K562 (cell line): ENCODE measurements around the gene U2SURP. TPM values are rescaled to one million over a fixed set of nuclear protein-coding genes. Genes with fewer than 3 reads are reported as not detected.

Source experiments
- ATF4 ChIP-seq: fragments of 450-650 bp; formaldehyde crosslinking; IDR thresholded peaks from 2 replicates; pipeline ENCODE4 v1.4.0; 2022; ENCODE audit warnings: mild to moderate bottlenecking, moderate library complexity
- BRD9 ChIP-seq: fragments of 450-650 bp; IDR thresholded peaks from 2 replicates; pipeline ENCODE4 v1.6.1; 2018; ENCODE audit warnings: low read depth; ENCODE audit not compliant: partially characterized antibody
- CEBPG ChIP-seq, 3 experiments: fragments of 200-800 bp in 1 of 3; sonication (Bioruptor generic) in 1 of 3; sonication (generic) in 1 of 3; formaldehyde crosslinking in 1 of 3; IDR thresholded peaks in 2 of 3; conservative IDR thresholded peaks in 1 of 3; 2 replicates each; pipeline versions ENCODE4 v1.6.1 to v1.8.0; 2016 to 2022; ENCODE audit warnings: missing compliant biosample characterization in 2 of 3, missing genetic modification characterization in 2 of 3, mild to moderate bottlenecking in 1 of 3, missing genetic modification reagents in 1 of 3
- E2F4 ChIP-seq: sonication (generic); formaldehyde crosslinking; IDR thresholded peaks from 2 replicates; pipeline ENCODE4 v1.8.0; 2022; ENCODE audit warnings: mild to moderate bottlenecking, low read depth, missing genetic modification reagents
- MGA ChIP-seq: fragments of 450-650 bp; IDR thresholded peaks from 2 replicates; pipeline ENCODE4 v1.6.1; 2016; ENCODE audit warnings: mild to moderate bottlenecking, moderate library complexity
- MLLT1 ChIP-seq, 2 experiments: fragments of 450-650 bp; IDR thresholded peaks; 2 replicates each; pipeline ENCODE4 v1.6.1; 2016
- RFX5 ChIP-seq: IDR thresholded peaks from 2 replicates; pipeline ENCODE4 v1.6.1; 2011; ENCODE audit warnings: low read depth, mild to moderate bottlenecking, improper control_type of control experiment, low read length
- ZBTB34 ChIP-seq: fragments of 250-450 bp; sonication (Bioruptor Pico); IDR thresholded peaks from 2 replicates; pipeline ENCODE4 v1.8.0; 2021; ENCODE audit warnings: mild to moderate bottlenecking, moderate library complexity
- ZNF586 ChIP-seq: fragments of 450-650 bp; formaldehyde crosslinking; conservative IDR thresholded peaks from 2 replicates; pipeline ENCODE4 v1.4.0; 2020; ENCODE audit warnings: mild to moderate bottlenecking, moderate library complexity
- polyA plus RNA-seq, 8 experiments: library from polyadenylated mRNA; depleted of rRNA in 4 of 8; stranded (reverse) in 5 of 8; unstranded in 3 of 8; fragments of >200 nt; fragmentation: Nextera tagmentation in 2 of 8; fragmentation: Illumina TruSeq in 1 of 8; extraction: Ambion mirVana in 2 of 8; extraction: Trizol in 1 of 8; gene quantifications; 2 replicates each; pipeline versions ENCODE4 v1.2.1 to v1.2.3, GENCODE V29; 2011 to 2014; ENCODE audit warnings: inconsistent platforms in 1 of 8, missing spikeins in 1 of 8
- total RNA-seq, 7 experiments: library from RNA; depleted of rRNA in 6 of 7; stranded (reverse); fragments of >200 nt in 6 of 7; fragmentation: Illumina TruSeq in 2 of 7; extraction: Trizol in 2 of 7; gene quantifications; 2 replicates each; pipeline versions ENCODE4 v1.2.1 to v1.2.3, GENCODE V29; 2011 to 2021; ENCODE audit warnings: low replicate concordance in 1 of 7

Gene U2SURP
- total and polyA plus RNA-seq, 9 of the 15 experiments (the other 6 are each of a cell fraction or from before 2014, with no cell fraction given) = 128 to 322 (median 191) TPM

- TF ChIP-seq ZNF586 (CRISPR knock-in tag) (no peak), ATF4 (CRISPR knock-in tag) (0 out of 2 replicates have a peak, but pooled peaks have one; percentile 22), BRD9 (peak; percentile 4), MGA (peak; percentile 55), E2F4 (CRISPR knock-in tag) (0 out of 2 replicates have a peak, but pooled peaks have one; percentile 5), RFX5 (no peak), MLLT1 (IDR thresholded peaks at IDR 0.05) (peak in 1 of 2 experiments; percentile 45; a peak in 1 of 4 replicates), ZBTB34 (CRISPR knock-in tag) (no peak), CEBPG (CRISPR knock-in tag; IDR thresholded peaks at IDR 0.05) (peak; percentile 82), CEBPG (tag; conservative IDR thresholded peaks at IDR 0.05 in 1 of 2, IDR thresholded peaks at IDR 0.05 in 1 of 2) (peak; percentile 69 to 79)
Measured at GRCh38 chr3:143002083-143002712, 828 bp downstream of the U2SURP start (continued).
